ENCODE measurements around the gene C20orf144.

- TF ChIP-seq CTCF (conservative IDR thresholded peaks at IDR 0.05; ENCODE audit: low read length) (no peak), EZH2phosphoT487 (IDR thresholded peaks at IDR 0.05; ENCODE audit: borderline replicate concordance, low read depth, low read length) (no peak)
Measured at GRCh38 chr20:33670715-33671499, 8.8 kb downstream of the C20orf144 start.
